AG09309 (cell line): ENCODE results near the gene UBA7.

Experiments
- DNase-seq: peaks from one replicate; pipeline ENCODE4 v3.0.0-alpha.2; 2010; ENCODE audit warnings: low read depth
- H3K4me3 ChIP-seq: 2 replicates; pipeline ENCODE4 v1.5.1; 2011; ENCODE audit warnings: mild to moderate bottlenecking, low read depth, low read length, moderate library complexity; ENCODE audit not compliant: control insufficient read depth
- CTCF ChIP-seq: IDR thresholded peaks from 2 replicates; pipeline ENCODE4 v1.5.1; 2011; ENCODE audit warnings: mild to moderate bottlenecking, low read depth, low read length, inconsistent platforms; ENCODE audit not compliant: insufficient read depth, control insufficient read depth; ENCODE audit errors: missing control alignments

Gene UBA7

GRCh38 chr3:49844464-49845183, 30.9 kb upstream of the UBA7 start:
- TF ChIP-seq CTCF: no peak
- no peak overlapping the region for H3K4me3 ChIP-seq
- DNase-seq: no peak

GRCh38 chr3:49842843-49843517, 29.2 kb upstream of the UBA7 start:
- no peak overlapping the region for H3K4me3 ChIP-seq
- TF ChIP-seq CTCF: no peak
- DNase-seq: no peak

GRCh38 chr3:49841806-49842205, 28.1 kb upstream of the UBA7 start:
- no peak for TF ChIP-seq CTCF
- DNase-seq: no peak
- no peak overlapping the region for H3K4me3 ChIP-seq

- peak; percentile 45 for TF ChIP-seq CTCF
Observed at GRCh38 chr3:49841126-49841696, 27.5 kb upstream of the UBA7 start.

GRCh38 chr3:49840388-49840787, 26.6 kb upstream of the UBA7 start:
- no peak for DNase-seq
- no peak for TF ChIP-seq CTCF
- no peak overlapping the region for H3K4me3 ChIP-seq

More at GRCh38 chr3:49841126-49841696, 27.5 kb upstream of the UBA7 start:
- no peak for DNase-seq
- no peak overlapping the region for H3K4me3 ChIP-seq

- peak; percentile 41 for DNase-seq
- peak; percentile 89 for TF ChIP-seq CTCF
- H3K4me3 ChIP-seq: no peak overlapping the region
Observed at GRCh38 chr3:49839193-49839809, 25.5 kb upstream of the UBA7 start.
